H9 (cell line): Measurements from ENCODE around the gene CIT. TPM values are rescaled to one million over a fixed set of nuclear protein-coding genes. Genes with fewer than 3 reads are reported as not detected.

Source experiments
- DNase-seq: peaks from one replicate; pipeline ENCODE4 v3.0.0-alpha.2; 2017
- H2AFZ ChIP-seq: one replicate; pipeline ENCODE4 v1.6.1; 2013; ENCODE audit warnings: mild to moderate bottlenecking, low read length, control low read depth, moderate library complexity
- H2AK5ac ChIP-seq: 2 replicates; pipeline ENCODE4 v1.6.1; 2013; ENCODE audit warnings: low read length, control low read depth, mixed read lengths; ENCODE audit not compliant: insufficient read length
- H2BK120ac ChIP-seq: one replicate; pipeline ENCODE4 v1.6.1; 2013; ENCODE audit warnings: low read depth, mild to moderate bottlenecking, low read length, control low read depth, inconsistent platforms; ENCODE audit not compliant: poor library complexity, severe bottlenecking
- H2BK12ac ChIP-seq: 2 replicates; pipeline ENCODE4 v1.6.1; 2013; ENCODE audit warnings: low read length, control low read depth, mixed read lengths, low read depth; ENCODE audit not compliant: insufficient read length
- H2BK15ac ChIP-seq: 2 replicates; pipeline ENCODE4 v1.6.1; 2013; ENCODE audit warnings: low read depth, low read length, control low read depth
- H2BK20ac ChIP-seq: one replicate; pipeline ENCODE4 v1.6.1; 2013; ENCODE audit warnings: low read depth, mild to moderate bottlenecking, low read length, control low read depth, inconsistent platforms; ENCODE audit not compliant: poor library complexity, severe bottlenecking
- H2BK5ac ChIP-seq: 2 replicates; pipeline ENCODE4 v1.6.1; 2013; ENCODE audit warnings: low read length, control low read depth, mixed read lengths; ENCODE audit not compliant: insufficient read length
- H3K14ac ChIP-seq: 2 replicates; pipeline ENCODE4 v1.6.1; 2013; ENCODE audit warnings: low read length, control low read depth; ENCODE audit not compliant: insufficient read depth
- H3K18ac ChIP-seq: 2 replicates; pipeline ENCODE4 v1.6.1; 2013; ENCODE audit warnings: low read depth, mild to moderate bottlenecking, mixed read lengths, low read length, control low read depth; ENCODE audit not compliant: insufficient read length
- H3K23ac ChIP-seq: 2 replicates; pipeline ENCODE4 v1.6.1; 2013; ENCODE audit warnings: low read length, control low read depth, mixed read lengths, low read depth; ENCODE audit not compliant: insufficient read length
- H3K23me2 ChIP-seq: 2 replicates; pipeline ENCODE4 v1.6.1; 2013; ENCODE audit warnings: low read depth, mild to moderate bottlenecking, mixed read lengths, low read length, control low read depth; ENCODE audit not compliant: insufficient read length, poor library complexity, severe bottlenecking
- H3K27ac ChIP-seq: 2 replicates; pipeline ENCODE4 v1.5.1; 2013; ENCODE audit warnings: low read length, control low read depth, mixed read lengths, low read depth; ENCODE audit not compliant: insufficient read length
- H3K27me3 ChIP-seq: 2 replicates; pipeline ENCODE4 v1.6.1; 2013; ENCODE audit warnings: low read length, control low read depth, inconsistent platforms; ENCODE audit not compliant: insufficient read depth
- H3K4ac ChIP-seq: 2 replicates; pipeline ENCODE4 v1.6.1; 2013; ENCODE audit warnings: low read depth, mild to moderate bottlenecking, control low read depth, inconsistent platforms, low read length, moderate library complexity
- H3K4me1 ChIP-seq: 2 replicates; pipeline ENCODE4 v1.6.1; 2013; ENCODE audit warnings: low read length, control low read depth, inconsistent platforms; ENCODE audit not compliant: insufficient read depth
- H3K4me2 ChIP-seq: 2 replicates; pipeline ENCODE4 v1.6.1; 2013; ENCODE audit warnings: low read length, control low read depth, mixed read lengths; ENCODE audit not compliant: insufficient read length, insufficient read depth
- H3K56ac ChIP-seq: 2 replicates; pipeline ENCODE4 v1.6.1; 2013; ENCODE audit warnings: low read depth, mild to moderate bottlenecking, mixed read lengths, low read length, control low read depth; ENCODE audit not compliant: insufficient read length
- H3K79me1 ChIP-seq: 2 replicates; pipeline ENCODE4 v1.6.1; 2013; ENCODE audit warnings: low read depth, mild to moderate bottlenecking, moderate library complexity, low read length, control low read depth, inconsistent platforms; ENCODE audit not compliant: insufficient read depth, poor library complexity, severe bottlenecking
- H3K79me2 ChIP-seq: 2 replicates; pipeline ENCODE4 v1.6.1; 2013; ENCODE audit warnings: low read length, control low read depth, inconsistent platforms; ENCODE audit not compliant: insufficient read depth
- H3K9ac ChIP-seq: 2 replicates; pipeline ENCODE4 v1.6.1; 2013; ENCODE audit warnings: low read length, control low read depth, mixed read lengths; ENCODE audit not compliant: insufficient read length; ENCODE audit errors: extremely low read depth
- H3K9me3 ChIP-seq: one replicate; pipeline ENCODE4 v1.6.1; 2013; ENCODE audit warnings: low read depth, low read length, inconsistent platforms; ENCODE audit not compliant: control insufficient read depth
- H3T11ph ChIP-seq: one replicate; pipeline ENCODE4 v1.6.1; 2013; ENCODE audit warnings: mild to moderate bottlenecking, low read length, control low read depth, inconsistent platforms
- H4K20me1 ChIP-seq: one replicate; pipeline ENCODE4 v1.6.1; 2013; ENCODE audit not compliant: control insufficient read depth, insufficient read length, insufficient read depth
- H4K5ac ChIP-seq: 2 replicates; pipeline ENCODE4 v1.6.1; 2013; ENCODE audit warnings: low read depth, mild to moderate bottlenecking, mixed read lengths, low read length, control low read depth; ENCODE audit not compliant: insufficient read length
- H4K8ac ChIP-seq: replicated peaks from 2 replicates; pipeline ENCODE4 v1.6.1; 2013; ENCODE audit warnings: low read length, control low read depth, mixed read lengths, low read depth; ENCODE audit not compliant: insufficient read length
- H4K91ac ChIP-seq: 2 replicates; pipeline ENCODE4 v1.6.1; 2013; ENCODE audit warnings: low read depth, mild to moderate bottlenecking, moderate library complexity, mixed read lengths, low read length, control low read depth; ENCODE audit not compliant: insufficient read length
- H3K27ac Mint-ChIP-seq, 3 experiments: 2 replicates in 2 of 3; 3 replicates in 1 of 3; pipeline ENCODE4 v1.8.0; 2020 to 2021; ENCODE audit warnings: mixed read lengths in 3 of 3, mild to moderate bottlenecking in 1 of 3, moderate library complexity in 1 of 3
- H3K27me3 Mint-ChIP-seq: 2 replicates; pipeline ENCODE4 v1.8.0; 2021; ENCODE audit warnings: low read depth, mild to moderate bottlenecking, moderate library complexity, mixed read lengths
- H3K36me3 Mint-ChIP-seq, 3 experiments: 2 replicates in 2 of 3; 3 replicates in 1 of 3; pipeline ENCODE4 v1.8.0; 2020 to 2021; ENCODE audit warnings: low read depth in 3 of 3, mixed read lengths in 3 of 3; ENCODE audit not compliant: insufficient read depth in 1 of 3
- H3K4me1 Mint-ChIP-seq, 2 experiments: 2 replicates each; pipeline ENCODE4 v1.8.0; 2020; ENCODE audit warnings: mixed read lengths in 2 of 2
- H3K4me3 Mint-ChIP-seq, 2 experiments: 2 replicates in 1 of 2; 3 replicates in 1 of 2; pipeline ENCODE4 v1.8.0; 2020 to 2021; ENCODE audit warnings: mild to moderate bottlenecking in 2 of 2, mixed read lengths in 2 of 2, moderate library complexity in 1 of 2
- H3K9me3 Mint-ChIP-seq, 2 experiments: 2 replicates in 1 of 2; 3 replicates in 1 of 2; pipeline ENCODE4 v1.8.0; 2020; ENCODE audit warnings: mild to moderate bottlenecking in 2 of 2, mixed read lengths in 2 of 2, moderate library complexity in 1 of 2
- CTCF ChIP-seq: fragments of 200-600 bp; sonication (generic); conservative IDR thresholded peaks from 3 replicates; pipeline ENCODE4 v1.8.0; 2021; ENCODE audit warnings: antibody characterized with exemption, mild to moderate bottlenecking
- WGBS: extraction: QIAGEN DNeasy Blood & Tissue Kit; methylation state at CpG from one replicate; pipeline ENCODE4 v1.1.7; 2013; ENCODE audit warnings: missing lambda C conversion rate, low lambda C conversion rate, mixed read lengths; ENCODE audit not compliant: insufficient read length; ENCODE audit errors: extremely low coverage; 5-methylcytosine and 5-hydroxymethylcytosine counted together
- total RNA-seq: library from RNA; stranded (reverse); gene quantifications from 2 replicates; pipeline ENCODE4 v1.2.1, GENCODE V29; 2021

Gene CIT
- total RNA-seq, 1 experiment from 2014 or later, result 55.3 TPM

GRCh38 chr12:119770146-119770545 is 107.0 kb downstream of the CIT start:
- Histone ChIP-seq H4K8ac (no peak overlapping the region), H3K56ac (no peak overlapping the region), H2BK20ac (no peak overlapping the region), H3K4ac (no peak overlapping the region), H4K91ac (no peak overlapping the region), H3K27ac (no peak overlapping the region), H3K9me3 (no peaks in the 10 kb centered on the region), H2BK5ac (no peak overlapping the region), H3K4me1 (no peaks in the 10 kb centered on the region), H2BK120ac (no peak overlapping the region), H3K14ac (no peak overlapping the region), H3T11ph (no peak overlapping the region), H3K9ac (no peak overlapping the region), H2AFZ (no peak overlapping the region), H2BK12ac (no peak overlapping the region), H4K20me1 (no peaks in the 10 kb centered on the region), H3K27me3 (no peaks in the 10 kb centered on the region), H2AK5ac (no peak overlapping the region), H3K23me2 (no peaks in the 10 kb centered on the region), H2BK15ac (no peak overlapping the region), H3K4me2 (no peak overlapping the region), H3K79me2 (no peaks in the 10 kb centered on the region), H3K79me1 (no peaks in the 10 kb centered on the region), H3K18ac (no peak overlapping the region), H3K23ac (no peak overlapping the region), H4K5ac (no peak overlapping the region)
- no peaks in the 10 kb centered on the region for H3K4me1 Mint-ChIP-seq
- H3K4me3 Mint-ChIP-seq, result no peak overlapping the region
- no CpG with 5 or more reads among the region's 5 CpGs for WGBS
- H3K36me3 Mint-ChIP-seq, result peaks cover 25 to 62% (median 58%) of the 10 kb centered on the region in 3 experiments; a peak in 6 of 7 replicates
- no peaks in the 10 kb centered on the region for H3K27me3 Mint-ChIP-seq
- no peak for DNase-seq
- H3K9me3 Mint-ChIP-seq, result no peaks in the 10 kb centered on the region
- TF ChIP-seq CTCF, result no peak
- no peak overlapping the region; a peak in 1 of 7 replicates for H3K27ac Mint-ChIP-seq
